Nephron (organoid): ENCODE measurements around the gene RNASEH2A.

Experiments
- H3K27ac Mint-ChIP-seq, 3 experiments: 2 replicates each; pipeline ENCODE4 v1.8.0; 2020; ENCODE audit warnings: mixed read lengths in 3 of 3, mild to moderate bottlenecking in 2 of 3, moderate library complexity in 1 of 3
- H3K27me3 Mint-ChIP-seq: 2 replicates; pipeline ENCODE4 v1.8.0; 2021; ENCODE audit warnings: low read depth, mild to moderate bottlenecking, moderate library complexity, mixed read lengths
- H3K36me3 Mint-ChIP-seq: 2 replicates; pipeline ENCODE4 v1.8.0; 2020; ENCODE audit warnings: low read depth, mixed read lengths
- H3K4me1 Mint-ChIP-seq: 2 replicates; pipeline ENCODE4 v1.8.0; 2020; ENCODE audit warnings: mixed read lengths
- H3K4me3 Mint-ChIP-seq, 3 experiments: 2 replicates each; pipeline ENCODE4 v1.8.0; 2020; ENCODE audit warnings: mild to moderate bottlenecking in 3 of 3, mixed read lengths in 3 of 3, moderate library complexity in 2 of 3
- H3K9me3 Mint-ChIP-seq: 2 replicates; pipeline ENCODE4 v1.8.0; 2020; ENCODE audit warnings: mixed read lengths
- TF ChIP-seq, protein P1 (sequence below), 3 experiments: fragments of 200-600 bp; sonication (generic); IDR thresholded peaks; one replicate each; pipeline ENCODE4 v1.5.0; 2021; ENCODE audit warnings: antibody characterized with exemption in 3 of 3; ENCODE audit not compliant: unreplicated experiment in 3 of 3

Gene RNASEH2A

GRCh38 chr19:12858041-12858928 lies 51.9 kb downstream of the RNASEH2A start:
- peaks cover 5% of the 10 kb centered on the region for H3K27me3 Mint-ChIP-seq
- H3K4me1 Mint-ChIP-seq = no peaks in the 10 kb centered on the region
- no peaks in the 10 kb centered on the region for H3K36me3 Mint-ChIP-seq
- peaks cover 6% of the 10 kb centered on the region for H3K9me3 Mint-ChIP-seq
- TF ChIP-seq, protein P1, sequence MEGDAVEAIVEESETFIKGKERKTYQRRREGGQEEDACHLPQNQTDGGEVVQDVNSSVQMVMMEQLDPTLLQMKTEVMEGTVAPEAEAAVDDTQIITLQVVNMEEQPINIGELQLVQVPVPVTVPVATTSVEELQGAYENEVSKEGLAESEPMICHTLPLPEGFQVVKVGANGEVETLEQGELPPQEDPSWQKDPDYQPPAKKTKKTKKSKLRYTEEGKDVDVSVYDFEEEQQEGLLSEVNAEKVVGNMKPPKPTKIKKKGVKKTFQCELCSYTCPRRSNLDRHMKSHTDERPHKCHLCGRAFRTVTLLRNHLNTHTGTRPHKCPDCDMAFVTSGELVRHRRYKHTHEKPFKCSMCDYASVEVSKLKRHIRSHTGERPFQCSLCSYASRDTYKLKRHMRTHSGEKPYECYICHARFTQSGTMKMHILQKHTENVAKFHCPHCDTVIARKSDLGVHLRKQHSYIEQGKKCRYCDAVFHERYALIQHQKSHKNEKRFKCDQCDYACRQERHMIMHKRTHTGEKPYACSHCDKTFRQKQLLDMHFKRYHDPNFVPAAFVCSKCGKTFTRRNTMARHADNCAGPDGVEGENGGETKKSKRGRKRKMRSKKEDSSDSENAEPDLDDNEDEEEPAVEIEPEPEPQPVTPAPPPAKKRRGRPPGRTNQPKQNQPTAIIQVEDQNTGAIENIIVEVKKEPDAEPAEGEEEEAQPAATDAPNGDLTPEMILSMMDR (IDR thresholded peaks at IDR 0.05; ENCODE audit: unreplicated experiment in 3 of 3) = no peak
- H3K4me3 Mint-ChIP-seq = no peak overlapping the region
- no peak overlapping the region for H3K27ac Mint-ChIP-seq

- no peak overlapping the region for H3K4me3 Mint-ChIP-seq
- H3K4me1 Mint-ChIP-seq = no peaks in the 10 kb centered on the region
- peaks cover 5% of the 10 kb centered on the region for H3K27me3 Mint-ChIP-seq
- no peak overlapping the region for H3K27ac Mint-ChIP-seq
- peaks cover 6% of the 10 kb centered on the region for H3K9me3 Mint-ChIP-seq
- TF ChIP-seq, protein P1 (IDR thresholded peaks at IDR 0.05; ENCODE audit: unreplicated experiment in 3 of 3) = no peak
- H3K36me3 Mint-ChIP-seq = no peaks in the 10 kb centered on the region
These were observed 53.2 kb downstream of the RNASEH2A start for GRCh38 chr19:12859546-12859945.
